ENCODE measurements around the gene SLC43A1.

Gene SLC43A1

GRCh38 chr11:57476757-57477506, 38.6 kb downstream of the SLC43A1 start:
- peak overlapping the region in 1 of 2 donors; percentile 68 for H3K4me3 ChIP-seq (ENCODE audit: low read length in 2 of 2)
- no peaks in the 10 kb centered on the region for H3K36me3 ChIP-seq (ENCODE audit: control insufficient read depth in 2 of 2, insufficient read depth in 2 of 2, low read length in 2 of 2)
- peak overlapping the region; percentile 13 to 45 for H3K9ac ChIP-seq (ENCODE audit: low read length in 2 of 2)
- H3K9me3 ChIP-seq (ENCODE audit: control insufficient read depth in 2 of 2, low read length in 2 of 2) = no peaks in the 10 kb centered on the region
- peaks cover 14% of the 10 kb centered on the region for H3K4me1 ChIP-seq (ENCODE audit: control insufficient read depth, insufficient read depth, low read length)
- H3K27me3 ChIP-seq (ENCODE audit: control insufficient read depth in 1 of 2, insufficient read depth in 2 of 2, low read length in 2 of 2) = peaks cover 32 to 62% of the 10 kb centered on the region in 2 donors
- H3K27ac ChIP-seq (ENCODE audit: low read length) = no peak overlapping the region

- Histone ChIP-seq H3K27me3 (ENCODE audit: control insufficient read depth in 1 of 2, insufficient read depth in 2 of 2, low read length in 2 of 2) (peaks cover 34 to 59% of the 10 kb centered on the region in 2 donors), H3K9me3 (ENCODE audit: control insufficient read depth in 2 of 2, low read length in 2 of 2) (no peaks in the 10 kb centered on the region), H3K27ac (ENCODE audit: low read length) (no peak overlapping the region), H3K36me3 (ENCODE audit: control insufficient read depth in 2 of 2, insufficient read depth in 2 of 2, low read length in 2 of 2) (no peaks in the 10 kb centered on the region), H3K4me3 (ENCODE audit: low read length in 2 of 2) (peak overlapping the region; percentile 52 to 68), H3K9ac (ENCODE audit: low read length in 2 of 2) (peak overlapping the region; percentile 13 to 45), H3K4me1 (ENCODE audit: control insufficient read depth, insufficient read depth, low read length) (peaks cover 14% of the 10 kb centered on the region)
These were observed 39.3 kb downstream of the SLC43A1 start for GRCh38 chr11:57476047-57476756.

- Histone ChIP-seq H3K9ac (ENCODE audit: low read length in 2 of 2) (no peak overlapping the region), H3K9me3 (ENCODE audit: control insufficient read depth in 2 of 2, low read length in 2 of 2) (no peaks in the 10 kb centered on the region), H3K27ac (ENCODE audit: low read length) (no peak overlapping the region), H3K27me3 (ENCODE audit: control insufficient read depth in 1 of 2, insufficient read depth in 2 of 2, low read length in 2 of 2) (peaks cover 30 to 57% of the 10 kb centered on the region in 2 donors), H3K4me3 (ENCODE audit: low read length in 2 of 2) (peak overlapping the region; percentile 52 to 68), H3K36me3 (ENCODE audit: control insufficient read depth in 2 of 2, insufficient read depth in 2 of 2, low read length in 2 of 2) (no peaks in the 10 kb centered on the region), H3K4me1 (ENCODE audit: control insufficient read depth, insufficient read depth, low read length) (peaks cover 14% of the 10 kb centered on the region)
These were observed 39.8 kb downstream of the SLC43A1 start for GRCh38 chr11:57475671-57476046.

- Histone ChIP-seq H3K9me3 (ENCODE audit: control insufficient read depth in 2 of 2, low read length in 2 of 2) (no peaks in the 10 kb centered on the region), H3K4me3 (ENCODE audit: low read length in 2 of 2) (no peak overlapping the region), H3K27me3 (ENCODE audit: control insufficient read depth in 1 of 2, insufficient read depth in 2 of 2, low read length in 2 of 2) (peaks cover 29 to 54% of the 10 kb centered on the region in 2 donors), H3K9ac (ENCODE audit: low read length in 2 of 2) (no peak overlapping the region), H3K4me1 (ENCODE audit: control insufficient read depth, insufficient read depth, low read length) (peaks cover 14% of the 10 kb centered on the region), H3K36me3 (ENCODE audit: control insufficient read depth in 2 of 2, insufficient read depth in 2 of 2, low read length in 2 of 2) (no peaks in the 10 kb centered on the region), H3K27ac (ENCODE audit: low read length) (no peak overlapping the region)
These were observed 40.3 kb downstream of the SLC43A1 start for GRCh38 chr11:57475191-57475590.

DNA sequence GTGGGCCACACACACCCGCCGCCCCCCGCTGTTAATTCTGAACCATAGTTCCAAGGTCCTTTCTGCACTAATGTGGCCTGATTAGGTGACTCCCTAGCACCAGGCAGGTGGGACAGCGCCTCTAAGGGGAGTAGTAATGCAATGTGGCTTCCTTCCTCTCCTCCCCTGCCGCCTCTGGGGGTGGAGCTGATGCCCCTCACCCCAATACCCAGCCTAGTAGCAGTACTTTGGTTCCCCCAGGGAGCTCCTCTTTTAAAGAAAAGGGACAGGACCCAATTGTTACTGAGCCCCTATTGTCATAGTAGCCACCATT, 40.7 kb downstream of the SLC43A1 start:
- Histone ChIP-seq H3K4me1 (ENCODE audit: control insufficient read depth, insufficient read depth, low read length) (peaks cover 14% of the 10 kb centered on the region), H3K9me3 (ENCODE audit: control insufficient read depth in 2 of 2, low read length in 2 of 2) (no peaks in the 10 kb centered on the region), H3K9ac (ENCODE audit: low read length in 2 of 2) (no peak overlapping the region), H3K36me3 (ENCODE audit: control insufficient read depth in 2 of 2, insufficient read depth in 2 of 2, low read length in 2 of 2) (no peaks in the 10 kb centered on the region), H3K27me3 (ENCODE audit: control insufficient read depth in 1 of 2, insufficient read depth in 2 of 2, low read length in 2 of 2) (peaks cover 29 to 55% of the 10 kb centered on the region in 2 donors), H3K27ac (ENCODE audit: low read length) (no peak overlapping the region), H3K4me3 (ENCODE audit: low read length in 2 of 2) (no peak overlapping the region)

GRCh38 chr11:57474017-57474802, 41.3 kb downstream of the SLC43A1 start:
- H3K4me1 ChIP-seq (ENCODE audit: control insufficient read depth, insufficient read depth, low read length) = peaks cover 14% of the 10 kb centered on the region
- no peaks in the 10 kb centered on the region for H3K36me3 ChIP-seq (ENCODE audit: control insufficient read depth in 2 of 2, insufficient read depth in 2 of 2, low read length in 2 of 2)
- no peak overlapping the region for H3K9ac ChIP-seq (ENCODE audit: low read length in 2 of 2)
- H3K4me3 ChIP-seq (ENCODE audit: low read length in 2 of 2) = no peak overlapping the region
- H3K27me3 ChIP-seq (ENCODE audit: control insufficient read depth in 1 of 2, insufficient read depth in 2 of 2, low read length in 2 of 2) = peaks cover 29 to 50% of the 10 kb centered on the region in 2 donors
- H3K27ac ChIP-seq (ENCODE audit: low read length) = no peak overlapping the region
- no peaks in the 10 kb centered on the region for H3K9me3 ChIP-seq (ENCODE audit: control insufficient read depth in 2 of 2, low read length in 2 of 2)

DNA sequence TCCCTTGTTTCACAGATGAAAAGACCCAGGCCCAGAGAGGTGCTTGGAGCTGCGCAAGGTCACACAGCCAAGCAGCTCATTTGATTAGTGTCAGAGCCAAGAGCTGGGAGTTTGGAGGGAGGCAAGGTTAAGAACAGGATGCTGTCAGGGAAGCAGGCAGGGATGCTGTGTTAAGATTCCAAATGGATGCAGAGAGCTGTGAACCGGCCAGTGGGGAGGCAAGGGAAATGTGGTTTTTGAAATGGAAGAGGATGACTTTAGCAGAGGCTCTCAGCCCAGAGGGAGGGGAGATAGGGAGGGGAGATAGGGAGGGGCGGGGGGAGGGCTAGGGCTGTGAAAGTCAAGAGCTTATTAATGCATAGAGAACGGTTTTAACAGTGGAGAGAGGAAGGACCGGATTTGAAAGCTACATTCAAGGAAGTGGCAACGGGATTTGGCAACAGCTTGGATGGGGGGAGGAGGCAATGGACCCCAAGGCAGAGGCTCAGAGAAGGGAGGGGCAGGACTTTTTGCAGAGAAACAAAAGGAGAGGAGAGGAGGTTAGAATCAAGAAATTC, 42.1 kb downstream of the SLC43A1 start:
- Histone ChIP-seq H3K9ac (ENCODE audit: low read length in 2 of 2) (no peak overlapping the region), H3K4me3 (ENCODE audit: low read length in 2 of 2) (no peak overlapping the region), H3K27ac (ENCODE audit: low read length) (no peak overlapping the region), H3K9me3 (ENCODE audit: control insufficient read depth in 2 of 2, low read length in 2 of 2) (no peaks in the 10 kb centered on the region), H3K27me3 (ENCODE audit: control insufficient read depth in 1 of 2, insufficient read depth in 2 of 2, low read length in 2 of 2) (peaks cover 29 to 49% of the 10 kb centered on the region in 2 donors), H3K4me1 (ENCODE audit: control insufficient read depth, insufficient read depth, low read length) (peaks cover 14% of the 10 kb centered on the region), H3K36me3 (ENCODE audit: control insufficient read depth in 2 of 2, insufficient read depth in 2 of 2, low read length in 2 of 2) (no peaks in the 10 kb centered on the region)

DNA sequence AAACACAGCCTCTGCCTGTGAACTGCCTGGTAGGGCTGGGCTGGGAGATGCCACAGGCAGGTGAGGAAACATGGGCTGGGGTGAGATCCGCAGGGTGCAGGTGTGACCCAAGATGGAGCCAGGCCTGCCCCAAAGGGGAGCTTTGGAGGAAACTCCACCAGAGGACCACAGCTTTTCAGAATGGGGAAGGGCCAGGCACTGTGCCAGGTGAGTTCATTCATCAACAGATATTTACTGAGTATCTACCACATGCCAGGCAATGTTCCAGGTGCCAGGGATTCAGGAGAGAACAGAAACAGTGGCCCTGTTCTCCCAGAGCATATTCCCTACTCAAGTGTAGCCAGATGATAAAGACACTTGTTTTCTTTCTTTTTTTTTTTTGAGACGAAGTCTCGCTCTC, 44.0 kb downstream of the SLC43A1 start:
- no peak overlapping the region for H3K27ac ChIP-seq (ENCODE audit: low read length)
- H3K27me3 ChIP-seq (ENCODE audit: control insufficient read depth in 1 of 2, insufficient read depth in 2 of 2, low read length in 2 of 2) = peaks cover 27 to 41% of the 10 kb centered on the region in 2 donors
- no peak overlapping the region for H3K4me3 ChIP-seq (ENCODE audit: low read length in 2 of 2)
- peaks cover 10% of the 10 kb centered on the region for H3K4me1 ChIP-seq (ENCODE audit: control insufficient read depth, insufficient read depth, low read length)
- no peaks in the 10 kb centered on the region for H3K9me3 ChIP-seq (ENCODE audit: control insufficient read depth in 2 of 2, low read length in 2 of 2)
- no peaks in the 10 kb centered on the region for H3K36me3 ChIP-seq (ENCODE audit: control insufficient read depth in 2 of 2, insufficient read depth in 2 of 2, low read length in 2 of 2)
- no peak overlapping the region for H3K9ac ChIP-seq (ENCODE audit: low read length in 2 of 2)

DNA sequence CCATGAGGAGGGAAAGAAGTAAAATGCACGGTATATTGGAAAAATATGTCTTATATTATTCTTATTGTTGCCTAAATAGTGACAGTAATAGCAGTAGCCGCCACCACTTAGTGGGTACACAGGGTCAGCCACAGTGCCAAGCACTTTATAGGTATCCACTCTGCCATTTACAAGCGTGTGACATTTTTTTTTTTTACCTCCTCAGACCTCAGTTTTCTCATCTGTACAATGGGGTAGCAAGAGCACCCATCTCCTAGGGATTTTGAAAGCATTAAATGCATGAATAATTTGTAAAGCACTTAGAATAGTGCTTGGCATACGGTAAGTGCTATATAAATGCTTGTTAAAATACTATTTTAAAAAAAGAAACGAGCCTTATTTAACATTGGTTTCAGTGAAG, 46.2 kb downstream of the SLC43A1 start:
- no peak overlapping the region for H3K27ac ChIP-seq (ENCODE audit: low read length)

GRCh38 chr11:57468276-57468675, 47.2 kb downstream of the SLC43A1 start:
- Histone ChIP-seq H3K27me3 (ENCODE audit: control insufficient read depth in 1 of 2, insufficient read depth in 2 of 2, low read length in 2 of 2) (peaks cover 9 to 15% of the 10 kb centered on the region in 2 donors), H3K36me3 (ENCODE audit: control insufficient read depth in 2 of 2, insufficient read depth in 2 of 2, low read length in 2 of 2) (no peaks in the 10 kb centered on the region), H3K27ac (ENCODE audit: low read length) (no peak overlapping the region), H3K4me1 (ENCODE audit: control insufficient read depth, insufficient read depth, low read length) (no peaks in the 10 kb centered on the region), H3K4me3 (ENCODE audit: low read length in 2 of 2) (no peak overlapping the region), H3K9me3 (ENCODE audit: control insufficient read depth in 2 of 2, low read length in 2 of 2) (no peaks in the 10 kb centered on the region), H3K9ac (ENCODE audit: low read length in 2 of 2) (no peak overlapping the region)

More for the DNA sequence above, 46.2 kb downstream of the SLC43A1 start:
- Histone ChIP-seq H3K36me3 (ENCODE audit: control insufficient read depth in 2 of 2, insufficient read depth in 2 of 2, low read length in 2 of 2) (no peaks in the 10 kb centered on the region), H3K9me3 (ENCODE audit: control insufficient read depth in 2 of 2, low read length in 2 of 2) (no peaks in the 10 kb centered on the region), H3K4me1 (ENCODE audit: control insufficient read depth, insufficient read depth, low read length) (no peaks in the 10 kb centered on the region), H3K9ac (ENCODE audit: low read length in 2 of 2) (no peak overlapping the region), H3K27me3 (ENCODE audit: control insufficient read depth in 1 of 2, insufficient read depth in 2 of 2, low read length in 2 of 2) (peaks cover 13 to 24% of the 10 kb centered on the region in 2 donors), H3K4me3 (ENCODE audit: low read length in 2 of 2) (no peak overlapping the region)

All from stomach smooth muscle (tissue), 2 donors.